Left lung (tissue), 10 donors: ENCODE measurements around the gene SMU1. TPM values are rescaled to one million over a fixed set of nuclear protein-coding genes. Genes with fewer than 3 reads are reported as not detected.

Experiments
- ATAC-seq: fragments of 200-7000 bp; cut with Tn5 transposase; one replicate; pipeline ENCODE4 v1.9.1; 2020; ENCODE audit warnings: moderate library complexity
- DNase-seq, 4 donors: peaks; one replicate each; pipeline ENCODE4 v3.0.0-alpha.2; 2013 to 2020
- H3K27ac ChIP-seq, 2 donors: fragments of 200-600 bp; sonication (generic) in 1 of 2; one replicate each; pipeline versions ENCODE4 v1.5.0 to v1.8.0; 2020 to 2021
- H3K27me3 ChIP-seq, 2 donors: fragments of 200-600 bp; sonication (generic) in 1 of 2; one replicate each; pipeline versions ENCODE4 v1.5.0 to v1.8.0; 2020 to 2021
- H3K36me3 ChIP-seq, 2 donors: fragments of 200-600 bp; sonication (generic) in 1 of 2; one replicate each; pipeline versions ENCODE4 v1.5.0 to v1.8.0; 2020 to 2021
- H3K4me1 ChIP-seq, 2 donors: fragments of 200-600 bp; one replicate each; pipeline ENCODE4 v1.8.0; 2021
- H3K4me3 ChIP-seq, 2 donors: fragments of 200-600 bp; sonication (generic) in 1 of 2; one replicate each; pipeline versions ENCODE4 v1.5.0 to v1.8.0; 2020 to 2021; ENCODE audit warnings: mild to moderate bottlenecking in 1 of 2
- H3K9me3 ChIP-seq, 2 donors: fragments of 200-600 bp; sonication (generic) in 1 of 2; one replicate each; pipeline versions ENCODE4 v1.5.0 to v1.8.0; 2020 to 2021
- CTCF ChIP-seq, 2 donors: fragments of 200-600 bp; sonication (generic) in 1 of 2; IDR thresholded peaks; one replicate each; pipeline versions ENCODE4 v1.5.0 to v1.8.0; 2021; ENCODE audit warnings: antibody characterized with exemption in 2 of 2
- intact Hi-C, 2 donors: fragments of 100-400 bp; cut with DNase I; formaldehyde crosslinking; loops; one replicate each; pipeline versions ENCODE4 v1.11.2 to v1.14.2; 2022
- polyA plus RNA-seq, 6 donors: library from polyadenylated mRNA; unstranded; fragments of 120-200 nt; gene quantifications; one replicate each; pipeline ENCODE4 v1.2.1, GENCODE V29; 2013; ENCODE audit not compliant: insufficient read length in 6 of 6
- total RNA-seq, 2 donors: library from RNA; stranded (reverse); fragmentation: NEBNext Ultra II Directional; extraction: Animal tissue kit (Norgen Biotek cat#: 25700); gene quantifications; one replicate each; pipeline ENCODE4 v1.2.1, GENCODE V29; 2021
- donor health status: DM: no; HTN: yes; CAD: no.
- donor health status: DM: no; HTN: no; CAD: no.

SMU1 gene
- total and polyA plus RNA-seq, 8 donors = 17.3 to 30.1 (median 26.7) TPM

GRCh38 chr9:33044677-33045282, 31.7 kb downstream of the SMU1 start:
- intact Hi-C loops = no loop called here
- TF ChIP-seq CTCF (IDR thresholded peaks at IDR 0.05) = no peak
- Histone ChIP-seq H3K9me3 (no peaks in the 10 kb centered on the region), H3K27me3 (no peaks in the 10 kb centered on the region), H3K27ac (peak overlapping the region; percentile 93 to 95), H3K36me3 (peaks cover 0 to 51% of the 10 kb centered on the region in 2 donors), H3K4me3 (peak overlapping the region; percentile 59 to 66), H3K4me1 (peaks cover 8 to 51% of the 10 kb centered on the region in 2 donors)
- ATAC-seq = peak; percentile 82
- peak in 2 of 4 donors; percentile 32 to 50 for DNase-seq

- no peaks in the 10 kb centered on the region for H3K27me3 ChIP-seq
- H3K36me3 ChIP-seq = peaks cover 0 to 51% of the 10 kb centered on the region in 2 donors
- H3K9me3 ChIP-seq = no peaks in the 10 kb centered on the region
- TF ChIP-seq CTCF (IDR thresholded peaks at IDR 0.05) = no peak
- H3K4me1 ChIP-seq = peaks cover 8 to 53% of the 10 kb centered on the region in 2 donors
- DNase-seq = peak; percentile 83 to 93 (median 92)
- intact Hi-C loops = no loop called here
- peak overlapping the region; percentile 93 to 95 for H3K27ac ChIP-seq
- peak overlapping the region; percentile 59 to 66 for H3K4me3 ChIP-seq
- peak; percentile 94 for ATAC-seq
Observed at GRCh38 chr9:33044162-33044673, 32.3 kb downstream of the SMU1 start.

- intact Hi-C loops = no loop called here
- no peaks in the 10 kb centered on the region for H3K9me3 ChIP-seq
- DNase-seq = no peak
- H3K36me3 ChIP-seq = peaks cover 0 to 51% of the 10 kb centered on the region in 2 donors
- H3K27me3 ChIP-seq = no peaks in the 10 kb centered on the region
- H3K4me3 ChIP-seq = peak overlapping the region; percentile 59 to 66
- peaks cover 8 to 54% of the 10 kb centered on the region in 2 donors for H3K4me1 ChIP-seq
- no peak for TF ChIP-seq CTCF (IDR thresholded peaks at IDR 0.05)
- ATAC-seq = no peak
- peak overlapping the region; percentile 93 to 95 for H3K27ac ChIP-seq
Observed at GRCh38 chr9:33043671-33044070, 32.8 kb downstream of the SMU1 start.

DNA sequence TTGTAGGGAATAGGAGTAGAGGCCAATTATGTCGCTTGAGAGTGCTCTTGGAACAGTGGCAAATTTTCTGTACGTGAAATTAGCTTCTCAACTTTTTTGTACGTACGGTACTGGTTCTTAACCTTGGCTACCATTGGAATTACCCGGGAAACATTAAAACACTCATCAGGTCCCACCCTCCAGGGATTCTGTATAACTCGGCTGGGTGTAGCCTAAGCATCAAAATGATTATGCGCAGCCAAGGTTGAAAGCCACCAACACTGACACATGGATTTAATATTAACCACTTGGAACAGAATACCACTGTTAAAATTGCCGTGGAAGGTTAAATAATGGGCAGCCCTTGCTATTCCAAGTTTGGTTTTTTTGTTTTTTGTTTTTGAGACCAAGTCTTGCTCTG, 34.0 kb downstream of the SMU1 start:
- ATAC-seq (no peak), DNase-seq (no peak)
- TF ChIP-seq CTCF (IDR thresholded peaks at IDR 0.05) = no peak
- Histone ChIP-seq H3K36me3 (peaks cover 0 to 53% of the 10 kb centered on the region in 2 donors), H3K4me1 (peaks cover 8 to 57% of the 10 kb centered on the region in 2 donors), H3K27me3 (no peaks in the 10 kb centered on the region), H3K27ac (peak overlapping the region in 1 of 2 donors; percentile 95), H3K4me3 (no peak overlapping the region), H3K9me3 (no peaks in the 10 kb centered on the region)
- intact Hi-C loops = no loop called here

DNA sequence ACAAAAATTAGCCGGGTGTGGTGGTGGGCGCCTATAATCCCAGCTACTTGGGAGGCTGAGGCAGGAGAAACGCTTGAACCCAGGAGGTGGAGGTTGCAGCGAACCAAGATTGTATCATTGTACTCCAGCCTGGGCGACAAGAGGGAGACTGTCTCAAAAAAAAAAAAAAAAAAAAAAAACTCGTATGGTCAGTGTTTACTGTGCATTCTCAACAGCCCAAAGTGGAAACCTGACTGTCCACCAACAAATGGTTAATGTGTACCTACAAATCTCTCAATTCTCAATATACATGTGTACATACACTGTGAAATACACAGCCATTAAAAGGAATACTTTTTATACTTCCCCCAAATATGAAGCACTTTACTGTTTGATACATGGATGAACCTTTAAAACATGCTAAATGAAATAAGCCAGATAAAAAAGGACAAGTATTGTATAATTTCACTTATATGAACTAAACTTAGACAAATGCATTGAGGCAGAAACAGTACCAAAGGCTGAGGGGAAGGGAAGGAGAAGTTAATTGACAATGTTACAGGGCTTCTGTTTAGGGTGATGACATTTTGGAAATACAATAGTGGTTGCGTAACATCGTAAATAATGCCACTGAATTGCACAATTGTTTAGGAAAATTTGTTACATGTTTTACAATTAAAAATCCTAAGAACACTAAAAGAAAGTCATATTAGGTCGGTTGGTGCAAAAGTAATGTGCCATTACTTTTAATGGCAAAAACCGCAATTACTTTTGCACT, 34.9 kb downstream of the SMU1 start:
- no peak for ATAC-seq
- no peaks in the 10 kb centered on the region for H3K27me3 ChIP-seq
- H3K4me3 ChIP-seq = no peak overlapping the region
- TF ChIP-seq CTCF (IDR thresholded peaks at IDR 0.05) = no peak
- DNase-seq = no peak
- peaks cover 0 to 53% of the 10 kb centered on the region in 2 donors for H3K36me3 ChIP-seq
- intact Hi-C loops = no loop called here
- H3K27ac ChIP-seq = peak overlapping the region in 1 of 2 donors; percentile 68
- H3K9me3 ChIP-seq = no peaks in the 10 kb centered on the region
- peaks cover 8 to 57% of the 10 kb centered on the region in 2 donors for H3K4me1 ChIP-seq
